BLaER1 (cell line): Measurements from ENCODE around the gene ERMAP.
"Not testable (repeated sequence)": the region's sequence is repeated elsewhere in the genome, so short reads cannot be mapped to it uniquely, and the experiment has no call there.

Source experiments
- H3K27ac ChIP-seq: shearing (Covaris generic); formaldehyde crosslinking; 2 replicates; pipeline ENCODE4 v1.8.1; 2022
- H3K27me3 ChIP-seq: shearing (Covaris generic); formaldehyde crosslinking; 2 replicates; pipeline ENCODE4 v1.8.1; 2022
- H3K36me3 ChIP-seq: shearing (Covaris generic); formaldehyde crosslinking; 2 replicates; pipeline ENCODE4 v1.8.1; 2022
- H3K4me1 ChIP-seq: shearing (Covaris generic); formaldehyde crosslinking; 2 replicates; pipeline ENCODE4 v1.8.1; 2022
- H3K4me2 ChIP-seq: shearing (Covaris generic); formaldehyde crosslinking; 2 replicates; pipeline ENCODE4 v1.8.1; 2022
- H3K4me3 ChIP-seq: shearing (Covaris generic); formaldehyde crosslinking; 2 replicates; pipeline ENCODE4 v1.8.1; 2022
- H3K9ac ChIP-seq: shearing (Covaris generic); formaldehyde crosslinking; 2 replicates; pipeline ENCODE4 v1.8.1; 2022
- H3K9me3 ChIP-seq: shearing (Covaris generic); formaldehyde crosslinking; 2 replicates; pipeline ENCODE4 v1.8.1; 2022
- H4K20me1 ChIP-seq: shearing (Covaris generic); formaldehyde crosslinking; 2 replicates; pipeline ENCODE4 v1.8.1; 2022
- Cebpa-rat ChIP-seq: shearing (Covaris generic); IDR thresholded peaks from 2 replicates; pipeline ENCODE4 v1.8.1; 2022

Gene ERMAP

GRCh38 chr1:42847721-42848460 is 31.0 kb downstream of the ERMAP start:
- Histone ChIP-seq H3K4me1 (peaks cover 21% of the 10 kb centered on the region), H3K4me2 (peak overlapping the region; percentile 85), H3K4me3 (peak overlapping the region; percentile 89), H4K20me1 (0 out of 2 replicates have a peak, but pooled peaks cover 9% of the 10 kb centered on the region), H3K9ac (peak overlapping the region; percentile 91; the same call in 1 of the 2 replicates), H3K36me3 (peaks cover 41% of the 10 kb centered on the region), H3K9me3 (peaks cover 27% of the 10 kb centered on the region), H3K27ac (no peak overlapping the region), H3K27me3 (no peaks in the 10 kb centered on the region)
- no peak for TF ChIP-seq Cebpa-rat

- Histone ChIP-seq H3K36me3 (peaks cover 46% of the 10 kb centered on the region), H3K9ac (no peak overlapping the region), H3K4me1 (peaks cover 21% of the 10 kb centered on the region), H3K4me3 (no peak overlapping the region), H3K4me2 (no peak overlapping the region), H3K9me3 (peaks cover 27% of the 10 kb centered on the region), H3K27me3 (no peaks in the 10 kb centered on the region), H4K20me1 (0 out of 2 replicates have a peak, but pooled peaks cover 9% of the 10 kb centered on the region), H3K27ac (no peak overlapping the region)
- TF ChIP-seq Cebpa-rat: no peak
Measured at GRCh38 chr1:42848823-42849537, 32.1 kb downstream of the ERMAP start.

GRCh38 chr1:42849944-42850343 is 33.0 kb downstream of the ERMAP start:
- Histone ChIP-seq H3K4me3 (no peak overlapping the region), H3K27ac (no peak overlapping the region), H4K20me1 (0 out of 2 replicates have a peak, but pooled peaks cover 9% of the 10 kb centered on the region), H3K4me1 (peaks cover 21% of the 10 kb centered on the region), H3K9ac (no peak overlapping the region), H3K4me2 (no peak overlapping the region), H3K27me3 (no peaks in the 10 kb centered on the region), H3K36me3 (peaks cover 46% of the 10 kb centered on the region), H3K9me3 (peaks cover 27% of the 10 kb centered on the region)
- no peak for TF ChIP-seq Cebpa-rat

GRCh38 chr1:42851420-42851819 is 34.5 kb downstream of the ERMAP start:
- TF ChIP-seq Cebpa-rat: no peak
- no peak overlapping the region for H3K9ac ChIP-seq
- no peaks in the 10 kb centered on the region for H3K27me3 ChIP-seq
- peaks cover 31% of the 10 kb centered on the region for H3K9me3 ChIP-seq
- H3K27ac ChIP-seq: no peak overlapping the region
- no peak overlapping the region; the same call in 1 of the 2 replicates for H3K4me3 ChIP-seq
- H4K20me1 ChIP-seq: 0 out of 2 replicates have a peak, but pooled peaks cover 9% of the 10 kb centered on the region
- peaks cover 46% of the 10 kb centered on the region for H3K36me3 ChIP-seq
- peaks cover 15% of the 10 kb centered on the region for H3K4me1 ChIP-seq
- no peak overlapping the region for H3K4me2 ChIP-seq

GRCh38 chr1:42851960-42852607 is 35.2 kb downstream of the ERMAP start:
- Histone ChIP-seq H3K9ac (no peak overlapping the region), H3K4me3 (no peak overlapping the region), H4K20me1 (0 out of 2 replicates have a peak, but pooled peaks cover 9% of the 10 kb centered on the region), H3K9me3 (peaks cover 35% of the 10 kb centered on the region), H3K27ac (no peak overlapping the region), H3K4me1 (peaks cover 13% of the 10 kb centered on the region), H3K4me2 (no peak overlapping the region), H3K36me3 (peaks cover 48% of the 10 kb centered on the region), H3K27me3 (no peaks in the 10 kb centered on the region)
- TF ChIP-seq Cebpa-rat: no peak

GRCh38 chr1:42852608-42852980 is 35.7 kb downstream of the ERMAP start:
- Histone ChIP-seq H3K4me3 (no peak overlapping the region), H3K36me3 (peaks cover 53% of the 10 kb centered on the region), H3K9ac (no peak overlapping the region), H3K9me3 (peaks cover 40% of the 10 kb centered on the region), H4K20me1 (0 out of 2 replicates have a peak, but pooled peaks cover 9% of the 10 kb centered on the region), H3K27ac (no peak overlapping the region), H3K4me1 (peaks cover 8% of the 10 kb centered on the region), H3K4me2 (no peak overlapping the region), H3K27me3 (no peaks in the 10 kb centered on the region)
- no peak for TF ChIP-seq Cebpa-rat

- Histone ChIP-seq H3K27me3 (no peaks in the 10 kb centered on the region), H3K4me1 (0 out of 2 replicates have a peak, but pooled peaks cover under 1% of the 10 kb centered on the region), H3K9ac (no peak overlapping the region), H3K9me3 (peaks cover 41% of the 10 kb centered on the region), H3K27ac (no peak overlapping the region), H3K36me3 (peaks cover 54% of the 10 kb centered on the region), H4K20me1 (0 out of 2 replicates have a peak, but pooled peaks cover 9% of the 10 kb centered on the region), H3K4me3 (no peak overlapping the region), H3K4me2 (no peak overlapping the region)
- TF ChIP-seq Cebpa-rat: no peak
Measured at GRCh38 chr1:42853116-42853884, 36.4 kb downstream of the ERMAP start.

- H3K4me1 ChIP-seq, H3K9ac ChIP-seq, H4K20me1 ChIP-seq, H3K4me3 ChIP-seq, H3K27ac ChIP-seq, H3K27me3 ChIP-seq, H3K4me2 ChIP-seq: not testable (repeated sequence)
- Histone ChIP-seq H3K9me3 (peaks cover 57% of the 10 kb centered on the region), H3K36me3 (peaks cover 26% of the 10 kb centered on the region)
Measured at GRCh38 chr1:42856554-42856953, 39.6 kb downstream of the ERMAP start.

GRCh38 chr1:42859366-42859765 is 42.4 kb downstream of the ERMAP start:
- not testable (repeated sequence) for H3K27ac ChIP-seq, H4K20me1 ChIP-seq, H3K4me3 ChIP-seq, H3K4me1 ChIP-seq, H3K27me3 ChIP-seq, H3K9ac ChIP-seq, H3K36me3 ChIP-seq, H3K4me2 ChIP-seq
- peaks cover 49% of the 10 kb centered on the region for H3K9me3 ChIP-seq
